NCI-H1694 (cell line): Measurements from ENCODE around the gene SV2C.

Source experiments
- DNase-seq: peaks from one replicate; lab custom pipeline; 2025; lab: John Stamatoyannopoulos, UW

SV2C gene

DNA sequence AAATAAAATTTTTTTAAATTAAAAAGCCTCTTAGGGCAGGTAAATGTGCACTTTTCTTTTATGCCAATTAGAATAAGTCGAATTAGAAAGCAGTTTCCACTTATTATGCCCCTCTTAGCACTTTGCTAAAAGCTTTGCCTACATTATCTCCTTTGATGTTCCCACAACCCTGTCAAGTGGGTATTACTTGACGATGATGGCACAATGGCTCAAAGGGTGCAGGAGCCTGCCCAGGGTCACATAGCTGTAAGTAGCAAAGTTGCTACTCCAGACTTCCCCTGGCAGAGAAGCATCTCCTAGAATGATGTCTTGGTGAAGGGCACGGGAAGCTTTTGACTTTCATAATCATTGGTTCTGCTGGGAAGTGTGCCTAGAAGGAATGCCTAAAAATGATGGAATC, 301.5 kb downstream of the SV2C start:
- DNase-seq, result no peak

DNA sequence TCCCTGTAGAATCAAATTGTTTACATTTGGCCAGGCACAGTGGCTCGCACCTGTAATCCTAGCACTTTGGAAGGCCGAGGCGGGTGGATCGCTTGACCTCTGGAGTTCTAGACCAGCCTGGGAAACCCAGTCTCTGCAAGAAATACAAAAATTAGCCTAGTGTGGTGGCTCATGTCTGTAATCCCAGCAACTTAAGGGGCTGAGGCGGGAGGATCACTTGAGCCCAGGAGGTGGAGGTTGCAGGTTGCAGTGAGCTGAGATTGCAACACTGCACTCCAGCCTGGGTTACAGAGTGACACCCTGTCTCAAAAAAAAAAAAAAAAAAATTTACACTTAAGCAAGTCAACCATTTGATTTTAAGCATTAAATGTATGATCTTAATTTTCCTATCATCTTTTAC, 302.4 kb downstream of the SV2C start:
- DNase-seq, result no peak

DNA sequence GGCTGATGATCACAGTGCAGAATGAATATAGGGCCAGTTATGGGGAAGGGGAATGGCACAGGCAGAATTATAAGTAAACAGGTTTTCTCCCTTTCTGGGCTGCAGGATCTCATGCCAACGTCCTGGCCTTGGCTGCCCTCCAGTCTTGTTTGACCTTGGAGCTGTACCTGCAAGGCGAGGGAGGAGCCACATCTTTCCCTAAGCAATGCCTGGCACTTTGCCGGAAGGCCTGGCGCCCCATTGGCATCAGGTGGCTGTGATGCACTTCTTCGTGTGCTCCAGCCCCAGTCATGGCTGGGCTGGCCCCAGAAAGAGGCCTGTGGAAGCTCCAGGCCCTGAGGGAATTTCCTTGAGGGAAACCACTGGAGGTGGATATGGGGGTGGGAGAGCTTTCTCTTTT, 303.2 kb downstream of the SV2C start:
- no peak for DNase-seq

DNA sequence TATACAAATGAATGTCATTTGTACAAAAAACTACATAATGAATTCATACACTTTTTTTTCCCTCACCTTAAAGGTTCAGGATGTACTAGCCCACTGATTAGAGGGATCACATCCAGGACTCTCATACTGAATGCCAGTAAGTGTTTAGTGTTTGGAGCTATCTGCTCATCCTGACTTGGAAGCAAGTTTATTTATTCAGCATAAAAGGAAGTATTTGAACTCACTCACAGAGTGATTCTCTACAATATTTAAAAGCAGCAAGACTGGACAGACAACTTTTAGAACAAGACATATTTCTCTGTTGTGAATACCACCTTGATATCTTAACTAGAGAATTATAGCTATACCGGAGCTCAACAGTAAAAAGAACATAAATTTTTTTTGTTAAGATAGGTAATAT, 305.1 kb downstream of the SV2C start:
- no peak for DNase-seq

DNA sequence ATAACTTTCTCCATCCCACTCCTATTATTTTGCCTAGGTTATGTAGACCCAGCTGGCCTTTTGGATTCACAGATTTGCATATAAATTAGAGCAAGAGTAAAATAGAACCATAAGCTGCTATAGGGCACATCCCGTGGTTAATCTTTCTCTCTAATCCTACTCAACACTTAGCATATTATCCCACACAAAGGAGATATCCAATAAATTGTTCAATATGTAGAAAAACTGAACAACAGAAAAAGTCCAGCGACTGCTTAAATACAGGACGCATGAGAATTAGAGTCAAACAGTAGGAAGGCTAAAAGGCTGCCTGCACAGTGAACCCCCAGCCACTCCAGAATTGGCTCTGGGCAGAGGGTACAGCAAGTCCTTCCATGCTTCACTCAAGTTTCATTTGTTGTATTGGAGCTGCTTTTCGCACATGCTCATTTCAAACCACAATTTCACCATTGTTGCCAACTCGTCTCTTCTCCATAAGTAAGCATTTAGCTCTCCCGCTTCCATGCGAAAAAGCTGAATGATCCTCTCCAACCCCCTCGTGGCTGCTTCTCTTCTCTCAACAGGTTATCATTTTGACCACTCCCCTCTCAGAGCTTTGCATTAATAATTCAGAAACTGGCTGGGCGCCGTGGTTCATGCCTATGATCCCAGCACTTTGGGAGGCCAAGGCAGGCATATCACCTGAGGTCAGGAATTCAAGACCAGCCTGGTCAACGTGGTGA, 305.8 kb downstream of the SV2C start:
- DNase-seq, result no peak

DNA sequence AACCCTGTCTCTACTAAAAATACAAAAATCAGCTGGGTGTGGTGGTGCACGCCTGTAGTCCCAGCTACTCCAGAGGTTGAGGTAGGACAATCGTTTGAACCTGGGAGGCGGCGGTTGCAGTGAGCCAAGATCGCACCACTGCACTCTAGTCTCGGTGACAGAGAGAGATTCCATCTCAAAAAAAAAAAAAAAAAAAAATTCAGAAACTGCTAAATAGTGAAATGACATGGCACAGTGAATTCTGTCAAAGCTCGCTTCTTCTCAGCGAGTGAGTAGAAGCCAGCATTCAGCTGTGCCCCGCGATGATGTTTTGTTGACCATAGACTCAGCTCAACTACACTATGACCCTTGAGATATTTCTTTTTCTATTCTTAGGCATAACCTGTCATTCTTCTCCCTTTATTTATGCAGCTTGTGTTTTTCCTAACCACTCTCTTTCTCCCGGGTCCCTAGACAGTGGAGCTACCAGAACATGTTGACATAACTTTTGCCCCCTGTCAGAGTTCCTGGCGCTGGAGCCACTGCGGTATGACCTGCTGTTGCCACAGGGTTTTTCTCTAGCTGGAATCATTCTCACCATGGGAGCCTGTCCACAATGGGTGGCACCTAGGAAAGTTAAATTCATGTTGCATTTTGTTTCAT, 306.5 kb downstream of the SV2C start:
- no peak for DNase-seq

DNA sequence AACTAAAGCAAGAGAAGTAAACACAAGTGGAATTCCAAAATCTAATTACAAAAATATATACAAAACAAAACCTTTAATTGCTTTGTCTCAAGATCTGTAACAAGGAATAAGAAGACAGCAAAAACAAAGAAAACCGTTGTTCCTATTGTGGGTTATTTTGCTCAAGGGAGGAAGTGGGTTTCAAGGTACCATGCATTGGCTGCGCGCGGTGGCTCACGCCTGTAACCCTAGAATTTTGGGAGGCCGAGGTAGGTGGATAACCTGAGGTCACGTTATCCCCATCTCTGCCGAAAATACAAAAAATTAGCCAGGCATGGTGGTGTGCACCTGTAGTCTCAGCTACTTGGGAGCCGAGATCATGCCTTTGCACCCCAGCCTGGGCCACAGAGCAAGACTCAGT, 307.8 kb downstream of the SV2C start:
- no peak for DNase-seq

DNA sequence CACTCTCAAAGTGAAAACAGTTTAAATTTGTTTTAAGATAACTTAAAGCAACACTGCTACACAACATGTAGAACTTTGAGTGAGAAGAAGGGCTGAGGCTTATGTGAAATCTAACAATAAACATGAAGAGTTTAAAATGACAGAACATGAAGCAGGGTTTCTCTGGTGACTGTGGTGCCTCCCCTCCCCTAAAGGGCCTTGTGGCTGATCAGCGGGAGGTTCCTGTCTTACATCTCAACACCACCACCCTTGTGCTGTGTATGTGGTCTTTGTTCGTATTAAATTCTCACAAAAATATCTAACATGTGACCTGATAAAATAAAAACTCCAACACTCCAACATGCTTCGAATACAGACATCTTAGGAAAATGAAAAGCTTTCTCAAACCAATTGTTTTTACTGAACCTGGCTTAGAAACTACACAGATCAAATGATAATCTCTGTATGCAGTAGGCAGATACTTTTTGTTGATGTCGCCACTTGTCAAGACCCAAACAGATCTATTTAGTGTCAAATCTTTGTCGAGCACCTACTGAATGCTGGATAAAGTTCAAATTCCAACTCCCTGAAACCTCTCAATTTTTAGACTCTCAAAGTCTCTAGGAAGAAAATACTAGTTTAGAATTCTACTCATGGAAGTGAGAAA, 310.0 kb downstream of the SV2C start:
- DNase-seq, result no peak

DNA sequence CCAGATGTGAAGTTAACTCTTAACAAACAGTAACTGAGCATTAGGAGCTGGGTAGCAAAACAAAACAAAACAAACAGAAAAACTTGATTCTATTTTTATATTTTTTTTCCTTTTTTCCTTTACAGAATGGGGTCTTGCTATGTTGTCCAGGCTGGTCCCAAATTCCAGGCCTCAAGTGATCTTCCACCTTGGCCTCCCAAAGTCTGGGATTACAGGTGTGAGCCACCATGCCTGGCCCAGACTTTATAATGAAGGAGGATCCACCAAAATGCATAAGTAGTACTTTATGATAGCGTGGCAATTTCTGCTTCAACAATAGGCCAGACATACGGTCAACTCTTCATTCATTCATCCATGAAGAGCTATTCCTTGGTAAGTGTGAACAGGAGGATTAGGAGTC, 314.0 kb downstream of the SV2C start:
- no peak for DNase-seq

DNA sequence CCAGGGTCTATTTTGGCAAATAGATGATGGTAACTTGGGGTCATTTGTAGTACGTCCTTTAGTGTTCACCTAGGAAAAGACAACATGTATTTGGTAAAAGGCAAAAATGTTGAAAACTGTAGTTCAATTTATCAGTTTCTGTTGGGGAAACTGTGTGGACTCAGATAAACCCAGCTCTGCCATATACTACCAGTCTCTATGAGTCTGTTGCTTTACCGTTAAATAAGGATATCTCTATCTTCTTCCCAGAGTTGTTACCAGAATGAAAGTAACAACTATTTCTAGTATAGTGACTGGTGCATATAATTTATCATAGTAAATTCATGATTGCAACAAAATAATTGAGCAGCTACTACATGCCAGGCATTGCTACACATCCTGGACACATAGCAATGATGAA, 316.1 kb downstream of the SV2C start:
- no peak for DNase-seq

DNA sequence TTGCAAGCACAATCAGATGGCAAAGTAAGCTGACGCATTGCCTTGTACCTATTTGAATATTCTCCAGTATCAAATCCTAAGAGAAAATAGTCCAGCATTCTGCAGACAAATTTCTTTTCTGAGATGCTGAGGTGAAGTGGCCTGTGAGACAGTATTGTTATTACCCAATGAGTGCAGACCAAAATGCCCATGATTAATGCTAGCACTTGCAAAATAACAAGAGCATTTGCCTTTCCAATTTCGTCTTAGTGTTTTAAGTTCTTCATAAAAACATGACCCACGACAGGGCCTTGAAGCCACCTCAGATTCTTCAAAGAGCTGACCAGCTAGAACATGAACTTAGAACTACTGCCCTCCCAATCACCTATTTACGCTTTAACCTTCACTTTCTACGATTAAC, 317.3 kb downstream of the SV2C start:
- no peak for DNase-seq

DNA sequence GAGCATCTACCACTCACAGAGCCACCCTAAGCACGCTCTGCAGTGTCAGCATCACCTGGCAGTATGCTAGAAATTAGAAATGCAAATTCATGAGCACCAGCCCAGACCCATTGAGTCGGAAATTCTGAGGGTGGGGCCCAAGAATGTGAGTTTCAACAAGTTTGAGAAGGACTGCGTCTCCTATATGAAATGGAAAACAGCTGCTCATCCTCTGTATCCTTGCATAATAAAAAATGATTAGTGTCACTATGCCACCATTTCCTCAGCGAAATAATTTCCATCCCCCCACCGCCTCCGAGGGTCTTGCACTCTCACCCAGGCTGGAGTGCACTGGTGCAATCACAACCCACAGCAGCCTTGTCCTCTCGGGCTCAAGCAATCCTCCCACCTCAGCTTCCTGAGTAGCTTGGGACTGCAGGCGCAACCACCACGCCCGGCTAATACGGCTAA, 318.6 kb downstream of the SV2C start:
- DNase-seq, result no peak

DNA sequence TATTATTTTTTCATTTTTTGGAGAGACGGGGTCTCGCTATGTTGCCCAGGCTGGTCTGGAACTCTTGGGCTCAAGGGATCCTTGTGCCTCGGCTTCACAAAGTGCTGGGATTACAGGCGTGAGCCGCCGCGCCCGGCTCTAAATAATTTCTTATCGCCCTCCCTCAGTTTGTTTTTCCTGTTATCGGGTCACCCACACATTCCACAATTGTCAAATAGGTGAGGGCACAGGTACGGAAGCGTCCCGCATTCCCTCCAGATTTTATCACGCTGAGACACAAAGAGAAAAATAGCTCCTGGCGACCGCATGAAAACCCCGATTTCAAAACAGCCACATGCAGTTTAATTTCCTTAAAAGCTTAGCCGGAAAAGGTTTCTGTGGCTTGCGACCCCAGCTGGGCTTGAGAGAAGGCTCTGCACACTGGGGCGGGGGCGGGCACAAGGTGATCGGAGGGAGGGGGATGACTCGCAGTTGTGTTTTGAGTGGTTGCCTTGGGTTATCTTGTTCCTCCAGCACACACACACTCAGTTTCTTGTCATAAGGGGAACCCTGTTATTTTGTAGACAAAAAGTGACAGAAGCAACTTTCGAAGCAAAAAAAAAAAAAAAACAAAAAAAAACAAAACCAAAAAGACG, 319.2 kb downstream of the SV2C start:
- DNase-seq, result no peak

DNA sequence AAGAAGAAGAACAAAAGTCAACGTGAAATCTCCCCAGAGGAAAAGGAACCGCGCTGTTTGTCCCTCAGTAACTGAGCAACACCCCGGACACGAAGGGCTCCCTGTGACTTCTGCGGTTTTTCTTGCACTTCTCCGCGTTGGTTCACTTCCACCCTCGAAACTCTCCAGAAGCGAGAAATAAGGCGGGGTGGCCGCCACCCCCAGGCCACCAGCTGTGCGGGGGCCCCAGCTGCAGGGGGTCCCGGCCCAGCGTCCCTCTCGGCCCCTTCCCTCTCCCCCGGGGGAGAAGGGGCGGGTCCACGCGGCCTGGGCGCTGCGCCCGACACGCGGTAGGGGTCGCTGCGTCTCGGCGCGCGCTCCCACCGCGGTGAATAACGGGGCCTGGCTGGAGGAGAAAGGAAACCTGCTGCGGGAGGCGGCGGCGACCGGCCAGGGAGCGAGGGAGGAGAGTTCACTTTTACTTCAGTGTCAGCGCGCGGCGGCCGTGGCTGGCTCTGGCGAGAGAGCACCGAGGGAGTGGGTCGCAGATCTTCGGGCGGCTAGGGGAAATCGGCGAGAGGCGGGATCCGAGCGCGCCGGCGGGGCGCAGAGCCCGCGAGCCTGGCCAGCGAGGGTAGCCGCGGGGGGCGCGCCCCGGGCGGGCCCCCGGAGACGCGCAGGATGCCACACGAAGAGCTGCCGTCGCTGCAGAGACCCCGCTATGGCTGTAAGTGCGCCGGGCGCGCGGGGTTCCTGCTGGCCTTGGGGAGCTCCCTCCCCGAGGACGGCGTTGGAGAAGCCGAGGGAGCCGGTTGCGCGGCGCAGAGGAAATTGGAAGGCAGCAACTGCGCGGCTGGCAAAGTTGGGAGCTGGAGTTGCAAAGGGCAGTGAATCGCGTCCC, 319.9 kb downstream of the SV2C start, which contains the start of gene IQGAP2:
IQGAP2 (plus strand) TSS at position 400 of the 880 bp plus-strand sequence; CDS start at position 661, 261 bp downstream.
- DNase-seq, result no peak
